CD4-positive, alpha-beta T cell treated with Interleukin-15 for 4 hours (primary cell): ENCODE results near the gene EXOSC10.
"Not testable (repeated sequence)": the region's sequence is repeated elsewhere in the genome, so short reads cannot be mapped to it uniquely, and the experiment has no call there.

ENCODE experiments used
- DNase-seq: peaks from one replicate; pipeline ENCODE4 v3.0.0-alpha.2; 2020; ENCODE audit warnings: low spot score

The EXOSC10 gene

GRCh38 chr1:11061652-11062365, 37.9 kb downstream of the EXOSC10 start:
- no peak for DNase-seq

- peak; percentile 90 for DNase-seq
These were observed 39.5 kb downstream of the EXOSC10 start, which contains the start of gene SRM for GRCh38 chr1:11059968-11060830. SRM (minus strand) TSS chr1:11060018; CDS start chr1:11059943, 75 bp downstream.

- DNase-seq = no peak
These were observed 40.3 kb downstream of the EXOSC10 start for GRCh38 chr1:11059155-11059967.

GRCh38 chr1:11058595-11059154, 41.0 kb downstream of the EXOSC10 start:
- DNase-seq = no peak

- no peak for DNase-seq
These were observed 41.6 kb downstream of the EXOSC10 start for GRCh38 chr1:11058026-11058425.

GRCh38 chr1:11057477-11057876, 42.2 kb downstream of the EXOSC10 start:
- DNase-seq = no peak

- DNase-seq = no peak
These were observed 43.2 kb downstream of the EXOSC10 start for GRCh38 chr1:11056504-11056903.

GRCh38 chr1:11055676-11056075, 44.0 kb downstream of the EXOSC10 start:
- DNase-seq = no peak

GRCh38 chr1:11054666-11055065, 45.0 kb downstream of the EXOSC10 start:
- no peak for DNase-seq

- no peak for DNase-seq
These were observed 45.5 kb downstream of the EXOSC10 start for GRCh38 chr1:11054181-11054580.

- DNase-seq = no peak
These were observed 45.9 kb downstream of the EXOSC10 start for GRCh38 chr1:11053758-11054137.

GRCh38 chr1:11052839-11053757, 46.6 kb downstream of the EXOSC10 start:
- no peak for DNase-seq

GRCh38 chr1:11051781-11052511, 47.7 kb downstream of the EXOSC10 start:
- DNase-seq = no peak

- DNase-seq = not testable (repeated sequence)
These were observed 48.5 kb downstream of the EXOSC10 start for GRCh38 chr1:11051121-11051520.

GRCh38 chr1:11046625-11047365, 52.9 kb downstream of the EXOSC10 start, which contains the start of gene MASP2:
MASP2 (minus strand) TSS chr1:11047239; CDS start chr1:11047207, 32 bp downstream.
- no peak for DNase-seq

GRCh38 chr1:11046270-11046566, 53.5 kb downstream of the EXOSC10 start:
- no peak for DNase-seq

GRCh38 chr1:11045428-11046269, 54.0 kb downstream of the EXOSC10 start:
- no peak for DNase-seq

- no peak for DNase-seq
These were observed 54.7 kb downstream of the EXOSC10 start for GRCh38 chr1:11044849-11045427.
